Panc1 (cell line): ENCODE measurements around the gene COP1. TPM values are rescaled to one million over a fixed set of nuclear protein-coding genes. Genes with fewer than 3 reads are reported as not detected.

Experiments used
- ATAC-seq: fragments of 200-7000 bp; cut with Tn5 transposase; 2 replicates; pipeline ENCODE4 v1.9.1; 2020; ENCODE audit warnings: mild to moderate bottlenecking, moderate library complexity
- BruUV-seq: library from RNA; stranded (reverse); fragments of 400-500 nt; replicated peaks from 2 replicates; lab custom pipeline; 2021; lab: Mats Ljungman, UMichigan
- CTCF ChIA-PET: fragments of 300-600 bp; sonication (Branson Sonifier 250); formaldehyde crosslinking; loops from one replicate; lab custom pipeline; 2022; ENCODE audit warnings: antibody characterized with exemption; lab: Charles Lee
- POLR2A ChIA-PET: fragments of 300-600 bp; sonication (Branson Sonifier 250); formaldehyde crosslinking; loops from one replicate; lab custom pipeline; 2022; ENCODE audit warnings: antibody characterized with exemption; lab: Charles Lee
- DNase-seq: peaks from one replicate; pipeline ENCODE4 v3.0.0-alpha.2; 2010; ENCODE audit warnings: low read depth, low spot score
- H3K27ac ChIP-seq: 2 replicates; pipeline ENCODE4 v1.5.1; 2011; ENCODE audit warnings: mild to moderate bottlenecking, low read length, inconsistent platforms
- H3K27me3 ChIP-seq: fragments of 200-500 bp; sonication (Bioruptor generic); 2 replicates; pipeline ENCODE4 v1.6.0; 2014; ENCODE audit warnings: low read length, inconsistent platforms; ENCODE audit not compliant: control insufficient read depth, insufficient read depth
- H3K36me3 ChIP-seq: fragments of 200-500 bp; sonication (Bioruptor generic); 2 replicates; pipeline ENCODE4 v1.5.1; 2014; ENCODE audit warnings: inconsistent platforms, mild to moderate bottlenecking, low read length, moderate library complexity; ENCODE audit not compliant: control insufficient read depth, insufficient read depth
- H3K4me1 ChIP-seq: 2 replicates; pipeline ENCODE4 v1.5.1; 2011; ENCODE audit warnings: inconsistent platforms, mild to moderate bottlenecking, low read length, moderate library complexity; ENCODE audit not compliant: control insufficient read depth, insufficient read depth
- H3K4me3 ChIP-seq, 2 experiments: 2 replicates each; pipeline ENCODE4 v1.5.1; 2011 to 2012; ENCODE audit warnings: low read depth in 2 of 2, low read length in 2 of 2, mild to moderate bottlenecking in 2 of 2, inconsistent platforms in 1 of 2, moderate library complexity in 1 of 2
- H3K9me3 ChIP-seq: fragments of 200-500 bp; sonication (Bioruptor generic); 2 replicates; pipeline ENCODE4 v1.5.1; 2014; ENCODE audit warnings: low read depth, mild to moderate bottlenecking, inconsistent platforms, low read length, moderate library complexity; ENCODE audit not compliant: control insufficient read depth, insufficient read depth
- CTCF ChIP-seq: fragments of 450-650 bp; IDR thresholded peaks from 2 replicates; pipeline ENCODE4 v1.5.1; 2017; ENCODE audit warnings: mild to moderate bottlenecking
- POLR2AphosphoS5 ChIP-seq: IDR thresholded peaks from 2 replicates; pipeline ENCODE4 v1.6.1; 2012; ENCODE audit warnings: mild to moderate bottlenecking, low read depth, low read length, moderate library complexity
- REST ChIP-seq, 2 experiments: IDR thresholded peaks; 2 replicates each; pipeline ENCODE4 v1.6.1; 2011 to 2012; ENCODE audit warnings: low read depth in 2 of 2, control low read depth in 1 of 2, low read length in 1 of 2, mild to moderate bottlenecking in 1 of 2, moderate library complexity in 1 of 2; ENCODE audit not compliant: insufficient read depth in 1 of 2
- SIN3A ChIP-seq: IDR thresholded peaks from 2 replicates; pipeline ENCODE4 v1.6.1; 2012; ENCODE audit warnings: low read depth, mild to moderate bottlenecking, low read length, moderate library complexity, borderline replicate concordance; ENCODE audit not compliant: insufficient read depth
- TCF7L2 ChIP-seq: IDR thresholded peaks from 2 replicates; pipeline ENCODE4 v1.6.1; 2011; ENCODE audit warnings: mild to moderate bottlenecking, low read depth, low read length, inconsistent platforms
- in situ Hi-C: cut with HindIII; loops from 2 replicates; pipeline ENCODE4 v1.10.0; 2016; ENCODE audit warnings: low sequenced_read_pairs, low pct_unique_long_range_greater_than_20kb
- intact Hi-C: fragments of 100-400 bp; cut with micrococcal nuclease; formaldehyde crosslinking; loops from one replicate; pipeline ENCODE4 v1.10.0; 2022; ENCODE audit not compliant: unreplicated experiment
- total RNA-seq: library from RNA; stranded (reverse); gene quantifications from one replicate; pipeline ENCODE4 v1.2.1, GENCODE V29; 2021; ENCODE audit not compliant: unreplicated experiment

Gene COP1
- total RNA-seq, 1 experiment from 2014 or later = 36.5 TPM

GRCh38 chr1:176188604-176189003 lies 18.5 kb downstream of the COP1 start:
- intact Hi-C loops (no loop called here), in situ Hi-C loops (no loop called here)
- ChIA-PET POLR2A (no interaction called here), CTCF (no interaction called here)
- BruUV-seq = no TSS peak
- DNase-seq (no peak), ATAC-seq (no peak)
- no peaks in the 10 kb centered on the region for H3K27me3 ChIP-seq
- H3K4me1 ChIP-seq = no peaks in the 10 kb centered on the region
- H3K4me3 ChIP-seq = no peak overlapping the region
- TF ChIP-seq TCF7L2 = no peak
- no peak for TF ChIP-seq SIN3A
- no peak for TF ChIP-seq CTCF
- no peak for TF ChIP-seq REST (IDR thresholded peaks at IDR 0.05; ENCODE audit: insufficient read depth in 1 of 2, low read depth in 2 of 2, low read length in 1 of 2)
- TF ChIP-seq POLR2AphosphoS5 = no peak
- H3K27ac ChIP-seq = no peak overlapping the region
- no peaks in the 10 kb centered on the region for H3K36me3 ChIP-seq
- H3K9me3 ChIP-seq = no peaks in the 10 kb centered on the region

- Histone ChIP-seq H3K36me3 (no peaks in the 10 kb centered on the region), H3K4me3 (no peak overlapping the region), H3K27ac (no peak overlapping the region), H3K27me3 (no peaks in the 10 kb centered on the region), H3K4me1 (no peaks in the 10 kb centered on the region), H3K9me3 (no peaks in the 10 kb centered on the region)
- ChIA-PET POLR2A (no interaction called here), CTCF (no interaction called here)
- intact Hi-C loops = no loop called here
- no peak for DNase-seq
- in situ Hi-C loops = no loop called here
- ATAC-seq = no peak
- no peak for TF ChIP-seq POLR2AphosphoS5
- TF ChIP-seq CTCF = no peak
- TF ChIP-seq TCF7L2 = no peak
- no peak for TF ChIP-seq SIN3A
- TF ChIP-seq REST (IDR thresholded peaks at IDR 0.05; ENCODE audit: insufficient read depth in 1 of 2, low read depth in 2 of 2, low read length in 1 of 2) = no peak
- BruUV-seq = no TSS peak
Observed at GRCh38 chr1:176187001-176187400, 20.1 kb downstream of the COP1 start.
